WTC11 (cell line): ENCODE results near the gene ASCL3. TPM values are rescaled to one million over a fixed set of nuclear protein-coding genes. Genes with fewer than 3 reads are reported as not detected.

ENCODE experiments used
- ATAC-seq: fragments of 200-7000 bp; cut with Tn5 transposase; 2 replicates; pipeline ENCODE4 v1.10.0; 2021; ENCODE audit warnings: mild to moderate bottlenecking, moderate library complexity
- CTCF ChIA-PET: fragments of 300-600 bp; sonication (Branson Sonifier 250); formaldehyde crosslinking; loops from one replicate; lab custom pipeline; 2021; ENCODE audit warnings: antibody characterized with exemption; lab: Charles Lee
- POLR2A ChIA-PET: fragments of 350-600 bp; sonication (Branson Sonifier 250); formaldehyde crosslinking; loops from one replicate; lab custom pipeline; 2021; ENCODE audit warnings: antibody characterized with exemption; lab: Charles Lee
- DNase-seq: peaks from one replicate; pipeline ENCODE4 v3.0.0; 2021; ENCODE audit warnings: low spot score
- H3K27ac Mint-ChIP-seq: 2 replicates; pipeline ENCODE4 v1.8.0; 2021; ENCODE audit warnings: mixed read lengths
- H3K27me3 Mint-ChIP-seq: 2 replicates; pipeline ENCODE4 v1.8.0; 2021; ENCODE audit warnings: low read depth, mild to moderate bottlenecking, moderate library complexity, mixed read lengths
- H3K36me3 Mint-ChIP-seq: 2 replicates; pipeline ENCODE4 v1.8.0; 2021; ENCODE audit warnings: mixed read lengths
- H3K4me1 Mint-ChIP-seq: 2 replicates; pipeline ENCODE4 v1.8.0; 2022; ENCODE audit warnings: mixed read lengths
- H3K4me3 Mint-ChIP-seq: 2 replicates; pipeline ENCODE4 v1.8.0; 2021; ENCODE audit warnings: mild to moderate bottlenecking, moderate library complexity, mixed read lengths
- H3K9me3 Mint-ChIP-seq: 2 replicates; pipeline ENCODE4 v1.8.0; 2021; ENCODE audit warnings: mixed read lengths
- CBFB ChIP-seq: sonication (generic); formaldehyde crosslinking; IDR thresholded peaks from 2 replicates; pipeline ENCODE4 v1.8.1; 2022; ENCODE audit warnings: mild to moderate bottlenecking, low read depth, missing genetic modification reagents
- ESRRA ChIP-seq: sonication (generic); formaldehyde crosslinking; IDR thresholded peaks from 2 replicates; pipeline ENCODE4 v1.8.1; 2022; ENCODE audit warnings: mild to moderate bottlenecking, missing genetic modification reagents, borderline replicate concordance
- GTF2I ChIP-seq: fragments of 250-450 bp; sonication (Bioruptor Pico); conservative IDR thresholded peaks from 2 replicates; pipeline ENCODE4 v1.4.0; 2021; ENCODE audit warnings: mild to moderate bottlenecking
- HMGA2 ChIP-seq: fragments of 250-450 bp; sonication (Bioruptor Pico); IDR thresholded peaks from 2 replicates; pipeline ENCODE4 v1.4.0; 2021; ENCODE audit warnings: mild to moderate bottlenecking, moderate library complexity
- JUN ChIP-seq: sonication (generic); formaldehyde crosslinking; IDR thresholded peaks from 2 replicates; pipeline ENCODE4 v1.8.0; 2023; ENCODE audit warnings: mild to moderate bottlenecking, missing genetic modification reagents
- NFE2L1 ChIP-seq: sonication (generic); formaldehyde crosslinking; IDR thresholded peaks from 2 replicates; pipeline ENCODE4 v1.8.1; 2023; ENCODE audit warnings: missing genetic modification reagents
- NR1H2 ChIP-seq: sonication (generic); formaldehyde crosslinking; IDR thresholded peaks from 2 replicates; pipeline ENCODE4 v1.9.0; 2021; ENCODE audit warnings: mild to moderate bottlenecking, moderate library complexity, missing genetic modification reagents
- PRRX2 ChIP-seq: fragments of 250-450 bp; sonication (Bioruptor Pico); IDR thresholded peaks from 2 replicates; pipeline ENCODE4 v1.8.0; 2021; ENCODE audit warnings: mild to moderate bottlenecking
- RELA ChIP-seq: sonication (generic); formaldehyde crosslinking; IDR thresholded peaks from 2 replicates; pipeline ENCODE4 v1.8.1; 2022; ENCODE audit warnings: missing genetic modification reagents, mild to moderate bottlenecking, borderline replicate concordance
- SMAD3 ChIP-seq: sonication (generic); formaldehyde crosslinking; IDR thresholded peaks from 2 replicates; pipeline ENCODE4 v1.8.0; 2022; ENCODE audit warnings: missing genetic modification reagents, mild to moderate bottlenecking, borderline replicate concordance
- SP1 ChIP-seq: sonication (generic); formaldehyde crosslinking; conservative IDR thresholded peaks from 2 replicates; pipeline ENCODE4 v1.8.1; 2022; ENCODE audit warnings: missing genetic modification reagents
- TEAD1 ChIP-seq: sonication (generic); formaldehyde crosslinking; IDR thresholded peaks from 2 replicates; pipeline ENCODE4 v1.8.0; 2022; ENCODE audit warnings: mild to moderate bottlenecking, missing genetic modification reagents
- TEAD4 ChIP-seq: sonication (generic); formaldehyde crosslinking; IDR thresholded peaks from 2 replicates; pipeline ENCODE4 v1.8.0; 2022; ENCODE audit warnings: mild to moderate bottlenecking, missing genetic modification reagents
- ZBTB21 ChIP-seq: sonication (generic); formaldehyde crosslinking; IDR thresholded peaks from 2 replicates; pipeline ENCODE4 v1.8.1; 2023; ENCODE audit warnings: mild to moderate bottlenecking, missing genetic modification reagents, borderline replicate concordance
- ZNF138 ChIP-seq: sonication (generic); formaldehyde crosslinking; conservative IDR thresholded peaks from 2 replicates; pipeline ENCODE4 v1.8.1; 2022; ENCODE audit warnings: mild to moderate bottlenecking, moderate library complexity, missing genetic modification reagents
- ZNF263 ChIP-seq: sonication (generic); formaldehyde crosslinking; IDR thresholded peaks from 2 replicates; pipeline ENCODE4 v1.8.1; 2022; ENCODE audit warnings: low read depth, mild to moderate bottlenecking, moderate library complexity, missing genetic modification reagents
- ZNF671 ChIP-seq: fragments of 250-450 bp; sonication (Bioruptor Pico); IDR thresholded peaks from 2 replicates; pipeline ENCODE4 v1.8.0; 2021; ENCODE audit warnings: mild to moderate bottlenecking
- total RNA-seq: library from RNA; stranded (reverse); gene quantifications from 3 replicates; pipeline ENCODE4 v1.2.3, GENCODE V29; 2021
- TF ChIP-seq, protein P1 (sequence below): sonication (generic); formaldehyde crosslinking; IDR thresholded peaks from 2 replicates; pipeline ENCODE4 v1.8.1; 2022; ENCODE audit warnings: mild to moderate bottlenecking, moderate library complexity, missing genetic modification reagents
- TF ChIP-seq, protein P2 (sequence below): sonication (generic); formaldehyde crosslinking; IDR thresholded peaks from 2 replicates; pipeline ENCODE4 v1.8.1; 2023; ENCODE audit warnings: mild to moderate bottlenecking, missing genetic modification reagents, moderate library complexity
- TF ChIP-seq, protein P3 (sequence below): sonication (generic); formaldehyde crosslinking; IDR thresholded peaks from 2 replicates; pipeline ENCODE4 v1.8.1; 2022; ENCODE audit warnings: mild to moderate bottlenecking, missing genetic modification reagents, moderate library complexity, borderline replicate concordance
- TF ChIP-seq, protein P4 (sequence below): fragments of 250-450 bp; sonication (Bioruptor Pico); IDR thresholded peaks from 2 replicates; pipeline ENCODE4 v1.9.0; 2021; ENCODE audit warnings: mild to moderate bottlenecking
- TF ChIP-seq, protein P5 (sequence below): sonication (generic); formaldehyde crosslinking; IDR thresholded peaks from 2 replicates; pipeline ENCODE4 v1.8.1; 2023; ENCODE audit warnings: mild to moderate bottlenecking, missing genetic modification reagents
- TF ChIP-seq, protein P6 (sequence below): sonication (generic); formaldehyde crosslinking; IDR thresholded peaks from 2 replicates; pipeline ENCODE4 v1.8.0; 2022; ENCODE audit warnings: mild to moderate bottlenecking, missing genetic modification reagents
- TF ChIP-seq, protein P7 (sequence below): sonication (generic); formaldehyde crosslinking; conservative IDR thresholded peaks from 2 replicates; pipeline ENCODE4 v1.8.1; 2023; ENCODE audit warnings: mild to moderate bottlenecking, low read depth, missing genetic modification reagents, moderate library complexity
- TF ChIP-seq, protein P8 (sequence below): sonication (generic); formaldehyde crosslinking; IDR thresholded peaks from 2 replicates; pipeline ENCODE4 v1.8.0; 2023; ENCODE audit warnings: missing genetic modification reagents
- TF ChIP-seq, protein P9 (sequence below): sonication (generic); formaldehyde crosslinking; conservative IDR thresholded peaks from 2 replicates; pipeline ENCODE4 v1.8.1; 2022; ENCODE audit warnings: mild to moderate bottlenecking, missing genetic modification reagents

The ASCL3 gene
- total RNA-seq, 1 experiment from 2014 or later = not detected

DNA sequence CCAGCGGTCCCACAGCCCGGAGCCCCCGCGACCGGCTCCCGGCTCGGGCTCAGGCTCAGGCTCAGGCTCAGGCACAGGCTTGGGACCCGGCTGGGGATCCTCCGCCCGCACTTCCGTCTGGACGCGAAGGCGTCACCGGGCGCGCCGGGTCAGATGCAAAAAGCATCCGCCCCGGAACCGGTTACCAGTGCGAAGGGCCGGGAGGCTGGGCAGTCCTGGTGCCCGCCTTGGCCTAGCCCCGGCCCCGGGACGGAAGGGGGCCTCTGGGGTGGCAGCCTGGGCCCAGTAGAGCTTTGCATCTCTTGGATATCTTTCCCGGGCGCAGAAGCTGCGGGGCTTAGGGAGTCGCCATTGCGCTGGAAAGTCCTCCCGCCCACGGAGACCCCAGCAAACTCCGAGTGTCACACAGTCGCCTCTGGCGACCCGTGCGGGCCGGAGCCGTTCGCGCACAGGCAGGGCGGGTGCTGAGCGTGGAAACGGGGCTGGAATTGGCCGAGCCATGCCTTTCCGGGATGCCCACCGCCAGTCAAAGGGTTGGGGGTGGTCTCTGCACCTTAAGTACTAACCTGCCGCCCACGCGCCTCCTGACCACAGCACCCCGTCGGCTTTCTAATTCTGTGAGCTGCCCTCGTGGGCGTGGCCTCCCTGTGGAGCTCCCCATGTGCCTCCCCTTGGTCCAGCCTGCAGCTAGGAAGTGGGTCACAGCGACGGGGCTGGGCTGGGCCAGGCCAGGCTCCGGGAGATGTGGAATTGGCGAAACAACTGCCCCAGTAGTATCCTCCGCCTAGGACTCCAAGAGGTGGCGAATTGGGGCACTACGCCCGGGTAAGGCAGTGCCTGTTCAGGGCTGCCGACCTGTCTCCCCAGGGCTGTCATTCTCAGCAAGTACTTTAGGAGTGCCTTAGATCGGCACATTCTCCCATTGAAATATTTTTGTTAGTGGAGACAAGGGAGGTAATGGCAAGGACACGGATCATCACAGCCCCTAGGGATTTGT lies 21.8 kb upstream of the ASCL3 start, which contains the start of gene TMEM9B:
Gene TMEM9B, minus strand, starts transcription at position 119 of the 997 bp plus-strand sequence. CDS start 129 bp downstream, outside the sequence.
- ATAC-seq = peak; percentile 80
- peak; percentile 86 for DNase-seq
- Mint-ChIP-seq H3K27me3 (no peaks in the 10 kb centered on the region), H3K4me3 (peak within 1 kb of the TSS; percentile 94), H3K9me3 (no peaks in the 10 kb centered on the region), H3K4me1 (peaks cover 19% of the 10 kb centered on the region), H3K36me3 (no peaks in the 10 kb centered on the region), H3K27ac (peak within 1 kb of the TSS; percentile 89)
- CTCF ChIA-PET = interaction anchor here (0.6 to 2.5 kb wide), 11 partner anchors 16 to 542 kb away, joined by 3 to 19 read pairs (median 5); partner anchors contain the start of gene AKIP1
- POLR2A ChIA-PET = interaction anchor here (0.5 to 1.9 kb wide), 9 partner anchors 11 to 276 kb away, joined by 3 to 5 read pairs (median 3); partner anchors contain the start of gene AKIP1
- no peak for TF ChIP-seq TEAD4 (CRISPR knock-in tag)
- TF ChIP-seq NR1H2 (CRISPR knock-in tag) = no peak
- TF ChIP-seq, protein P1, sequence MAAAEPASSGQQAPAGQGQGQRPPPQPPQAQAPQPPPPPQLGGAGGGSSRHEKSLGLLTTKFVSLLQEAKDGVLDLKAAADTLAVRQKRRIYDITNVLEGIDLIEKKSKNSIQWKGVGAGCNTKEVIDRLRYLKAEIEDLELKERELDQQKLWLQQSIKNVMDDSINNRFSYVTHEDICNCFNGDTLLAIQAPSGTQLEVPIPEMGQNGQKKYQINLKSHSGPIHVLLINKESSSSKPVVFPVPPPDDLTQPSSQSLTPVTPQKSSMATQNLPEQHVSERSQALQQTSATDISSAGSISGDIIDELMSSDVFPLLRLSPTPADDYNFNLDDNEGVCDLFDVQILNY (CRISPR knock-in tag) = peak; percentile 78; the same call in 1 of the 2 replicates
- TF ChIP-seq, protein P2, sequence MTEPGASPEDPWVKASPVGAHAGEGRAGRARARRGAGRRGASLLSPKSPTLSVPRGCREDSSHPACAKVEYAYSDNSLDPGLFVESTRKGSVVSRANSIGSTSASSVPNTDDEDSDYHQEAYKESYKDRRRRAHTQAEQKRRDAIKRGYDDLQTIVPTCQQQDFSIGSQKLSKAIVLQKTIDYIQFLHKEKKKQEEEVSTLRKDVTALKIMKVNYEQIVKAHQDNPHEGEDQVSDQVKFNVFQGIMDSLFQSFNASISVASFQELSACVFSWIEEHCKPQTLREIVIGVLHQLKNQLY = 0 out of 2 replicates have a peak, but pooled peaks have one; percentile 43
- peak; percentile 85; the same call in 1 of the 2 replicates for TF ChIP-seq CBFB
- TF ChIP-seq, protein P3, sequence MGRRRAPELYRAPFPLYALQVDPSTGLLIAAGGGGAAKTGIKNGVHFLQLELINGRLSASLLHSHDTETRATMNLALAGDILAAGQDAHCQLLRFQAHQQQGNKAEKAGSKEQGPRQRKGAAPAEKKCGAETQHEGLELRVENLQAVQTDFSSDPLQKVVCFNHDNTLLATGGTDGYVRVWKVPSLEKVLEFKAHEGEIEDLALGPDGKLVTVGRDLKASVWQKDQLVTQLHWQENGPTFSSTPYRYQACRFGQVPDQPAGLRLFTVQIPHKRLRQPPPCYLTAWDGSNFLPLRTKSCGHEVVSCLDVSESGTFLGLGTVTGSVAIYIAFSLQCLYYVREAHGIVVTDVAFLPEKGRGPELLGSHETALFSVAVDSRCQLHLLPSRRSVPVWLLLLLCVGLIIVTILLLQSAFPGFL (CRISPR knock-in tag) = no peak
- TF ChIP-seq, protein P4, sequence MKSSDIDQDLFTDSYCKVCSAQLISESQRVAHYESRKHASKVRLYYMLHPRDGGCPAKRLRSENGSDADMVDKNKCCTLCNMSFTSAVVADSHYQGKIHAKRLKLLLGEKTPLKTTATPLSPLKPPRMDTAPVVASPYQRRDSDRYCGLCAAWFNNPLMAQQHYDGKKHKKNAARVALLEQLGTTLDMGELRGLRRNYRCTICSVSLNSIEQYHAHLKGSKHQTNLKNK = no peak
- TF ChIP-seq ZBTB21 (CRISPR knock-in tag) = no peak
- TF ChIP-seq, protein P5, sequence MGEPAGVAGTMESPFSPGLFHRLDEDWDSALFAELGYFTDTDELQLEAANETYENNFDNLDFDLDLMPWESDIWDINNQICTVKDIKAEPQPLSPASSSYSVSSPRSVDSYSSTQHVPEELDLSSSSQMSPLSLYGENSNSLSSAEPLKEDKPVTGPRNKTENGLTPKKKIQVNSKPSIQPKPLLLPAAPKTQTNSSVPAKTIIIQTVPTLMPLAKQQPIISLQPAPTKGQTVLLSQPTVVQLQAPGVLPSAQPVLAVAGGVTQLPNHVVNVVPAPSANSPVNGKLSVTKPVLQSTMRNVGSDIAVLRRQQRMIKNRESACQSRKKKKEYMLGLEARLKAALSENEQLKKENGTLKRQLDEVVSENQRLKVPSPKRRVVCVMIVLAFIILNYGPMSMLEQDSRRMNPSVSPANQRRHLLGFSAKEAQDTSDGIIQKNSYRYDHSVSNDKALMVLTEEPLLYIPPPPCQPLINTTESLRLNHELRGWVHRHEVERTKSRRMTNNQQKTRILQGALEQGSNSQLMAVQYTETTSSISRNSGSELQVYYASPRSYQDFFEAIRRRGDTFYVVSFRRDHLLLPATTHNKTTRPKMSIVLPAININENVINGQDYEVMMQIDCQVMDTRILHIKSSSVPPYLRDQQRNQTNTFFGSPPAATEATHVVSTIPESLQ (CRISPR knock-in tag) = no peak
- no peak; the same call in 1 of the 2 replicates for TF ChIP-seq NFE2L1 (CRISPR knock-in tag)
- TF ChIP-seq JUN = 0 out of 2 replicates have a peak, but pooled peaks have one; percentile 18
- no peak for TF ChIP-seq PRRX2 (CRISPR knock-in tag)
- peak; percentile 78 for TF ChIP-seq SP1 (CRISPR knock-in tag)
- TF ChIP-seq, protein P6, sequence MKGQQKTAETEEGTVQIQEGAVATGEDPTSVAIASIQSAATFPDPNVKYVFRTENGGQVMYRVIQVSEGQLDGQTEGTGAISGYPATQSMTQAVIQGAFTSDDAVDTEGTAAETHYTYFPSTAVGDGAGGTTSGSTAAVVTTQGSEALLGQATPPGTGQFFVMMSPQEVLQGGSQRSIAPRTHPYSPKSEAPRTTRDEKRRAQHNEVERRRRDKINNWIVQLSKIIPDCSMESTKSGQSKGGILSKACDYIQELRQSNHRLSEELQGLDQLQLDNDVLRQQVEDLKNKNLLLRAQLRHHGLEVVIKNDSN (CRISPR knock-in tag) = peak; percentile 65
- no peak for TF ChIP-seq RELA (CRISPR knock-in tag)
- TF ChIP-seq ESRRA (CRISPR knock-in tag) = 0 out of 2 replicates have a peak, but pooled peaks have one; percentile 72
- TF ChIP-seq ZNF138 (CRISPR knock-in tag) = 0 out of 2 replicates have a peak, but pooled peaks have one; percentile 32
- 0 out of 2 replicates have a peak, but pooled peaks have one; percentile 22 for TF ChIP-seq SMAD3 (CRISPR knock-in tag)
- TF ChIP-seq HMGA2 (CRISPR knock-in tag) = no peak
- TF ChIP-seq GTF2I = peak; percentile 94
- TF ChIP-seq, protein P7, sequence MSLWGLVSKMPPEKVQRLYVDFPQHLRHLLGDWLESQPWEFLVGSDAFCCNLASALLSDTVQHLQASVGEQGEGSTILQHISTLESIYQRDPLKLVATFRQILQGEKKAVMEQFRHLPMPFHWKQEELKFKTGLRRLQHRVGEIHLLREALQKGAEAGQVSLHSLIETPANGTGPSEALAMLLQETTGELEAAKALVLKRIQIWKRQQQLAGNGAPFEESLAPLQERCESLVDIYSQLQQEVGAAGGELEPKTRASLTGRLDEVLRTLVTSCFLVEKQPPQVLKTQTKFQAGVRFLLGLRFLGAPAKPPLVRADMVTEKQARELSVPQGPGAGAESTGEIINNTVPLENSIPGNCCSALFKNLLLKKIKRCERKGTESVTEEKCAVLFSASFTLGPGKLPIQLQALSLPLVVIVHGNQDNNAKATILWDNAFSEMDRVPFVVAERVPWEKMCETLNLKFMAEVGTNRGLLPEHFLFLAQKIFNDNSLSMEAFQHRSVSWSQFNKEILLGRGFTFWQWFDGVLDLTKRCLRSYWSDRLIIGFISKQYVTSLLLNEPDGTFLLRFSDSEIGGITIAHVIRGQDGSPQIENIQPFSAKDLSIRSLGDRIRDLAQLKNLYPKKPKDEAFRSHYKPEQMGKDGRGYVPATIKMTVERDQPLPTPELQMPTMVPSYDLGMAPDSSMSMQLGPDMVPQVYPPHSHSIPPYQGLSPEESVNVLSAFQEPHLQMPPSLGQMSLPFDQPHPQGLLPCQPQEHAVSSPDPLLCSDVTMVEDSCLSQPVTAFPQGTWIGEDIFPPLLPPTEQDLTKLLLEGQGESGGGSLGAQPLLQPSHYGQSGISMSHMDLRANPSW (CRISPR knock-in tag) = no peak
- 0 out of 2 replicates have a peak, but pooled peaks have one; percentile 10 for TF ChIP-seq ZNF263 (CRISPR knock-in tag)
- 0 out of 2 replicates have a peak, but pooled peaks have one; percentile 5 for TF ChIP-seq TEAD1 (CRISPR knock-in tag)
- no peak for TF ChIP-seq ZNF671 (CRISPR knock-in tag)
- TF ChIP-seq, protein P8, sequence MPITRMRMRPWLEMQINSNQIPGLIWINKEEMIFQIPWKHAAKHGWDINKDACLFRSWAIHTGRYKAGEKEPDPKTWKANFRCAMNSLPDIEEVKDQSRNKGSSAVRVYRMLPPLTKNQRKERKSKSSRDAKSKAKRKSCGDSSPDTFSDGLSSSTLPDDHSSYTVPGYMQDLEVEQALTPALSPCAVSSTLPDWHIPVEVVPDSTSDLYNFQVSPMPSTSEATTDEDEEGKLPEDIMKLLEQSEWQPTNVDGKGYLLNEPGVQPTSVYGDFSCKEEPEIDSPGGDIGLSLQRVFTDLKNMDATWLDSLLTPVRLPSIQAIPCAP (CRISPR knock-in tag) = no peak
- TF ChIP-seq, protein P9, sequence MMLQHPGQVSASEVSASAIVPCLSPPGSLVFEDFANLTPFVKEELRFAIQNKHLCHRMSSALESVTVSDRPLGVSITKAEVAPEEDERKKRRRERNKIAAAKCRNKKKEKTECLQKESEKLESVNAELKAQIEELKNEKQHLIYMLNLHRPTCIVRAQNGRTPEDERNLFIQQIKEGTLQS (CRISPR knock-in tag) = no peak
